ENCODE measurements around the gene PTPN9.

Gene PTPN9

GRCh38 chr15:75453703-75454470 lies 125.2 kb downstream of the PTPN9 start:
- peak overlapping the region; percentile 95 for H3K27ac ChIP-seq
- TF ChIP-seq CTCF (conservative IDR thresholded peaks at IDR 0.05) = no peak
- no peak for TF ChIP-seq ZFX (IDR thresholded peaks at IDR 0.05)

GRCh38 chr15:75452865-75453702 lies 126.0 kb downstream of the PTPN9 start:
- TF ChIP-seq CTCF (conservative IDR thresholded peaks at IDR 0.05) (no peak; the same call in 1 of the 2 replicates), ZFX (IDR thresholded peaks at IDR 0.05) (no peak)
- H3K27ac ChIP-seq = peak overlapping the region; percentile 95

GRCh38 chr15:75452364-75452864 lies 126.7 kb downstream of the PTPN9 start:
- H3K27ac ChIP-seq = peak overlapping the region; percentile 95
- no peak for TF ChIP-seq CTCF (conservative IDR thresholded peaks at IDR 0.05)
- no peak for TF ChIP-seq ZFX (IDR thresholded peaks at IDR 0.05)

- peak within 1 kb of the TSS; percentile 95 for H3K27ac ChIP-seq
- TF ChIP-seq ZFX (IDR thresholded peaks at IDR 0.05) = no peak
- no peak for TF ChIP-seq CTCF (conservative IDR thresholded peaks at IDR 0.05)
These were observed 127.3 kb downstream of the PTPN9 start, which contains the start of gene SIN3A for GRCh38 chr15:75451674-75452363. Gene SIN3A (minus strand): TSS chr15:75451690. CDS start chr15:75430375, 21,315 bp downstream.

- TF ChIP-seq CTCF (conservative IDR thresholded peaks at IDR 0.05) = no peak
- TF ChIP-seq ZFX (IDR thresholded peaks at IDR 0.05) = no peak
- H3K27ac ChIP-seq = peak overlapping the region; percentile 95
These were observed 127.9 kb downstream of the PTPN9 start for GRCh38 chr15:75451202-75451673.

- H3K27ac ChIP-seq = peak overlapping the region; percentile 95
- TF ChIP-seq ZFX (IDR thresholded peaks at IDR 0.05) = no peak
- TF ChIP-seq CTCF (conservative IDR thresholded peaks at IDR 0.05) = no peak
These were observed 128.6 kb downstream of the PTPN9 start for GRCh38 chr15:75450307-75451201.
